Upper lobe of left lung (tissue), 4 donors: ENCODE measurements around the gene CEP131.

ENCODE experiments used
- CTCF ChIP-seq, 6 experiments: fragments of 450-650 bp in 4 of 6; fragments of 200-600 bp in 2 of 6; sonication (generic) in 2 of 6; IDR thresholded peaks; one replicate each; pipeline ENCODE4 v1.5.1; 2016 to 2019; ENCODE audit warnings: antibody characterized with exemption in 6 of 6
- EP300 ChIP-seq, 4 donors: sonication (generic); formaldehyde crosslinking; IDR thresholded peaks; one replicate each; pipeline ENCODE4 v1.5.1; 2017; ENCODE audit warnings: antibody characterized with exemption in 4 of 4, control low read depth in 2 of 4
- POLR2A ChIP-seq, 4 donors: fragments of 450-650 bp; IDR thresholded peaks; one replicate each; pipeline ENCODE4 v1.5.1; 2016 to 2017; ENCODE audit warnings: antibody characterized with exemption in 4 of 4, mild to moderate bottlenecking in 2 of 4

GRCh38 chr17:81160747-81161453 lies 61.9 kb downstream of the CEP131 start:
- TF ChIP-seq CTCF (IDR thresholded peaks at IDR 0.05) (no peak), POLR2A (IDR thresholded peaks at IDR 0.05) (no peak), EP300 (IDR thresholded peaks at IDR 0.05) (no peak)
